Cardiac septum (tissue), 1 donor: ENCODE measurements around the gene ZNF560. TPM values are rescaled to one million over a fixed set of nuclear protein-coding genes. Genes with fewer than 3 reads are reported as not detected.
A peak's percentile ranks its signal among the peaks of the same experiment; 100 is the strongest.
"Not testable (repeated sequence)": the region's sequence is repeated elsewhere in the genome, so short reads cannot be mapped to it uniquely, and the experiment has no call there.

Experiments used
- DNase-seq: peaks from one replicate; pipeline ENCODE4 v3.0.0-alpha.2; 2020; ENCODE audit warnings: low spot score
- intact Hi-C: fragments of 100-400 bp; cut with DNase I; formaldehyde crosslinking; loops from one replicate; pipeline ENCODE4 v1.14.0; 2022
- long read RNA-seq: library from polyadenylated mRNA; unstranded; transcript quantifications from one replicate; pipeline ENCODE4 v2.0.0, GENCODE V29; 2021
- total RNA-seq: library from RNA; stranded (reverse); fragmentation: NEBNext Ultra II Directional; extraction: Animal tissue kit (Norgen Biotek cat#: 25700); gene quantifications from one replicate; pipeline ENCODE4 v1.2.1, GENCODE V29; 2021
- donor health status: DM: no; HTN: no; CAD: no.

The ZNF560 gene
- total RNA-seq: 0.16 TPM
- long read RNA-seq: 0 reads

DNA sequence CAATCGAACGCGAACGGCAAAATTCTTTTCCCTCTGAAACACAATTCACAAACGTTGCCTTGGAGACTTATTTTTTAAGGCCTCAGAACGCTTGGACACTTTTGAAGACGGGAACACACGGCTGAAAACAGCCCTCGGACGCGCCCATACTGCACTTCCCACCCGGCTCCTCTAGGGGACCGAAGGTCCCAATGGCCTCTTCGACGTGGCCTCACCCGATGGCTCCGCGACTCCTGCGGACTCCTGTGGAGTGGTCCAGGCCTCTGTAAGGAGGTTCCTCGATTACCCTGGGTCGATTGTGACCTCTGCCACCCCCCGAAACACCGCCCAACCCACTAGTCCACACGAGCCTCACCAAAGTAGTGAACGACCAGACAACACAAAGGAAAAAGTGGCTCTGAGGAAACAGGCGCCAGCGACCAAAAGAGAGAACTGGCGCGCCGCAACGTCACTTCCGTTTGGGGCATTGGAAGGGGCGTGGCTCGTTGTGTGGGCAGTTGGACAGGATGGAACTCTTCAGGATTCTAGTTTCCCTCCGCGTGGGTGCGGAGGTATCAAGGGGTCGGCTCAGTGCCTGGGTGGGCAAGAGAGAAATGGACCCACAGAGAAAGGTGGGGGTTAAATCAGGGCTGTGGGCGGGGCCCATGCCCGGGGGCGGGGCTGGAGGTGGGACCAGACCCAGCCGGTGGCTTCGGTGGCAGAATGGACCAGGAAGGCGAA lies at the start of gene ZNF560:
ZNF560 (minus strand) TSS at position 434 of the 720 bp plus-strand sequence. CDS start 23,303 bp downstream, outside the sequence.
- no peak for DNase-seq
- intact Hi-C loops: no loop called here

DNA sequence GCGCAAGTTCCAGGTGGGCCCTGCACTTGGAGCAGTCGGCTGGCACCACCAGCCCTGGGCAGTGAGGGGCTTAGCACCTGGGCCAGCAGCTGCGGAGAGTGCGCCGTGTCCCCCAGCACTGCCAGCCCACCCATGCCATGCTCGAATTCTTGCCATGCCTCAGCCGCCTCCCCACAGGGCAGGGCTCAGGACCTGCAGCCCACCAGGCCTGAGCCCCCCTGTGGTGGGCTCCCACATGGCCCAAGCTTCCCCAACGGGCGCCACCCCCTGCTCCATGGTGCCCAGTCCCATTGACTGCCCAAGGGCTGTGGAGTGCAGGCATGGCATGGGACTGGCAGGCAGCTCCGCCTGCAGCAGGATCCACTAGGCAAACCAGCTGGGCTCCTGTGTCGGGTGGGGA lies 49.5 kb upstream of the ZNF560 start:
- intact Hi-C loops: no loop called here
- DNase-seq: no peak

DNA sequence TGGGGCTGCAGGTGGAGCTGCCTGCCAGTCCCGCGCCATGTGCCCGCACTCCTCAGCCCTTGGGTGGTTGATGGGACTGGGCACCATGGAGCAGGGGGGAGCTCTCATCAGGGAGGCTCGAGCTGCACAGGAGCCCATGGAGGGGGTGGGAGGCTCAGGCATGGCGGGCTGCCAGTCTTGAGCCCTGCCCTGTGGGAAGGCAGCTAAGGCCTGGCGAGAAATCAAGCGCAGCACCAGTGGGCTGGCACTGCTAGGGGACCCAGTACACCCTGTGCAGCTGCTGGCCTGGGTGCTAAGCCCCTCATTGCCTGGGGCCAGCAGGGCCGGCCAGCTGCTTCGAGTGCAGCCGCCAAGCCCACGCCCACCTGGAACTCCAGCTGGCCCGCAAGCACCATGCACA lies 42.9 kb upstream of the ZNF560 start:
- intact Hi-C loops, DNase-seq: not testable (repeated sequence)

- not testable (repeated sequence) for DNase-seq
- intact Hi-C loops: loop anchor here (5.0 kb wide), 2 partner anchors 42 to 228 kb away; partner anchors contain the start of gene ZNF121
Measured at GRCh38 chr19:9539921-9540320, 41.5 kb upstream of the ZNF560 start.

DNA sequence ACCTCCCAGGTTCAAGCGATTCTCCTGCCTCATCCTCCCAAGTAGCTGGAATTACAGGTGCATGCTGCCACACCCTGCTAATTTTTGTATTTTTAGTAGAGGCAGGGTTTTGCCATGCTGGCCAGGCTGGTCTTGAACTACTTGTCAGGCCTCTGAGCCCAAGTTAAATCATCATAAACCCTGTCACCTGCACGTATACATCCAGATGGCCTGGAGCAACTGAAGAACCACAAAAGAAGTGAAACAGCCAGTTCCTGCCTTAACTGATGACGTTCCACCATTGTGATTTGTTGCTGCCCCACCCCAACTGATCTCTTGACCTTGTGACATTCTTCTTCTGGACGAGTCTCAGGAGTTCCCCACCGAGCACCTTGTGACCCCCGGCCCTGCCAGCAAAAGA lies 40.8 kb upstream of the ZNF560 start:
- not testable (repeated sequence) for DNase-seq
- intact Hi-C loops: loop anchor here (5.0 kb wide), 2 partner anchors 43 to 227 kb away; partner anchors contain the start of gene ZNF121

- intact Hi-C loops: loop anchor here (5.0 kb wide), 2 partner anchors 44 to 226 kb away; partner anchors contain the start of gene ZNF121
- DNase-seq: peak; percentile 95
Measured at GRCh38 chr19:9538183-9539058, 40.0 kb upstream of the ZNF560 start, which contains the start of gene ZNF426. Gene ZNF426, minus strand, starts transcription at chr19:9538645. Its CDS starts 2,413 bp downstream, at chr19:9536232.

- intact Hi-C loops: loop anchor here (5.0 kb wide), 2 partner anchors 46 to 224 kb away; partner anchors contain the start of gene ZNF121
- no peak for DNase-seq
Measured at GRCh38 chr19:9535934-9536333, 37.5 kb upstream of the ZNF560 start.

- intact Hi-C loops: no loop called here
- DNase-seq: no peak
Measured at GRCh38 chr19:9531933-9532332, 33.5 kb upstream of the ZNF560 start.

DNA sequence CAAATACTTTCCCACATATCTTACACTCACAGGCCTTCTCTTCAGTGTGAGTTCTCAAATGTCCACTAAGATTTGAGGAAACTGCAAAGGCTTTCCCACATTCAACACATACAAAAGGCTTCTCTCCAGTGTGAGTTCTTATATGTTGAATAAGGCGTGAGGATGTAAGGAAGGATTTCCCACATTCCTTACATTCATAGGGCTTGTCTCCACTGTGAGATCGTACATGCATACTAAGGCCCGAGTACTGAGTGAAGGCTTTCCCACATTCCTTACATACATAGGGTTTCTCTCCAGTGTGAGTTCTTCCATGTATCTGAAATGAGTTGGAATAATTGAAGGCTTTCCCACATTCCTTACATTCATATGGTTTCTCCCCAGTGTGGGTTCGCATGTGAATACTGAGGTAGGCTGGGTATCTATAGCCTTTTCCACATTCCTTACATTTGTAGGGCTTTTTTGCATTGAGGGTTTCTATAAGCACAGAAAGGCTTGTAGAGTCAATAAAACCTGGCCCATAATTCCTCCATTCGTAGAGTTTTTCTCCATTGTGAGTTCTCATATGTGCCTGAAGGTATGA lies 30.4 kb upstream of the ZNF560 start:
- intact Hi-C loops: no loop called here
- DNase-seq: no peak

DNA sequence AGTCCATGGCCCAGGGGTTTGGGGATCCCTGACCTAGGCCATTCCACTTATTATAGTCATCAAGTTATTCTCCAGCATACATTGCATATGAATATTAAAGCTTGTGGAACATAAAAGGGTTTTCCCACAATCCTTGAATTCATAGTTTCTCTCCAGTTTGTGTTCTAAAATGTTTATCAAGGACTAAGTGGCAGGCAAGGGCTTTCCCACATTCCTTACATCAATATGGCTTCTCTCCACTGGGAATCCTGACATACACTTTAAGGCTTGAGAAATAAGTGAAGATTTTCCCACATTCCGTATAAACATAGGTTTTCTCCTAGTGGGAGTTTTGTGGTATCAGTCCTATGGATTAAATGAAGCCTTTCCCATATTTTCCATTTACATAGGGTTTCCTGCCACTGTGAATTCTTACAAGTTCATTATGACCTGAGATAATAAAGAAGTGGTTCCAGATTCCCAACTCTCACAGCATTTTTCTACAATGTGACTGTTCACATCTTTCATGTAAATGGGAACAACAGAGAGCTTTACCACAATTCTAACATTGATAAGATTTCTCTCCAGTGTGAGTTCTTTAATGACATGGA lies 25.6 kb upstream of the ZNF560 start:
- intact Hi-C loops: no loop called here
- DNase-seq: no peak

GRCh38 chr19:9507285-9507684 lies 8.9 kb upstream of the ZNF560 start:
- intact Hi-C loops: no loop called here

GRCh38 chr19:9500796-9501195 lies 2.4 kb upstream of the ZNF560 start:
- DNase-seq: no peak
- intact Hi-C loops: no loop called here

More at GRCh38 chr19:9507285-9507684, 8.9 kb upstream of the ZNF560 start:
- DNase-seq: no peak

GRCh38 chr19:9494096-9494495 lies 4.3 kb downstream of the ZNF560 start:
- intact Hi-C loops: no loop called here
- no peak for DNase-seq

DNA sequence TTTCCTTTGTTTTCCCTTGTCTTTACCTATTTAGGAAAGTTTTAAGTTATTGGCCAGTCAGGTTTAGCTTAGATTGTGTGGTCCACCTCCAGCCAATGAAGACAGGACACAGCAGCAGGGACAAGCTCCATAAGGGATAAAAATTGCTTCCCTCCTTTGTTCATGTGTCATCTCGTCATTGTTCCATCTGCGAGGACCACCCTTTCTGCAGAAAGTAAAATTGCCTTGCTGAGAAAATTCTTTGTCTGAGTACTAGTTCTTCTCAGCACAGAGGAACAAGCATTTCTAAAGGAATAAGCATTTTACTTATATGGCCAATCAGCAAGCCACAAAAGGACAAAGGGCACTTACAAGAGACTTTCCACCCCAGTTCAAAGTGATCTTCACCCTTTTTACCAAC lies 11.4 kb downstream of the ZNF560 start:
- intact Hi-C loops: no loop called here
- DNase-seq: no peak

GRCh38 chr19:9485140-9485539 lies 13.3 kb downstream of the ZNF560 start:
- no peak for DNase-seq
- intact Hi-C loops: no loop called here

DNA sequence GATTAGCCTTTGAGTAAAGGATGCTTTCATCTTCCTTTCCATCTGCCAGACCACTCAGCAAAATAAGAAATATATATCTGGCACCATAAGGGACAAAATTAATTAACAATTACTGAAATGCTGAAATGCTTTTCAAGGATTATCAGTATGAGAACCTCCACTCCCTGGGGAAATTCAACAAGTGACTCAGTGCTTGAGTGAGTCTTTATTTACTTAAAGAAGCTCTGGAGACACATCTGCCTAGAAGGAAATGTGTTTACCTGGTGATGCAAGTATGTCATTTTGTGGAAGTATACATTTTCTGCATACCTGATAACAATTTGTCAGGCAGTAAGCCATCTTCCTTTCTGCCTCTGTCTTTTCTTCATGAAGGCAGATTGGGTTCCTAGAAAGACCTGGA lies 23.4 kb downstream of the ZNF560 start:
- no peak for DNase-seq
- intact Hi-C loops: no loop called here

DNA sequence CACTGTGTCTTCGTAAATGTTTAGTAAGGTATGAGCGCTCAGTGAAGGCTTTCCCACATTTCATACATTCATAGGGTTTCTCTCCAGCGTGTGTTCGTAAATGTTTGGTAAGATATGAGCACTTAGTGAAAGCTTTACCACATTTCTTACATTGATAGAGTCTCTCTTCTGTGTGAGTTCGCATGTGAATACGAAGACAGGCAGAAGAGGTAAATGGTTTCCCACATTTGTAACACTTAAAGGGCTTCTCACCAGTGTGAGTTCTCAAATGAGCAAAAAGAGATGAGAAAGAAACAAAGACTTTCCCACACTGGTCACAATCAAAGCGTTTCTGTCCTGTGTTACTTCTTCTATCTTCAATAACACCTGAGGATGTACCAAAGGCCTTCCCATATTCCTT lies 31.3 kb downstream of the ZNF560 start:
- DNase-seq: no peak
- intact Hi-C loops: no loop called here

DNA sequence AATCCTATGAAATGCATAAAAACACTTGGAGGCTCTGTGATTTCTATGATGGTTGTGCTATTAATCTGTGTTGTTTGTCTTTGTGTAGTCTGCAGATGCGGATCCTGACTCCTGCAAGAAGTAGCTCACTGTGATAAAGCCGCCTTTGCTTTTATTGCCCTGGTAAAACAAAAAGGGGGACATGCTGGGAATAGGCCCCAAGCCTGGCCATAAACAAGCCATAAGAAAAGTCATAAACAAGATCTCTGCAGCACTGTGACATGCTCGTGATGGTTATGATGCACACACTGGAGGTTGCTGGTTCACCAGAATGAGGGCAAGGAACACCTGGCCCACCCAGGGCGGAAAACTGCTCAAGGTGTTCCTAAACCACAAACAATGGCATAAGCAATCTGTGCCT lies 36.5 kb downstream of the ZNF560 start:
- intact Hi-C loops: no loop called here
- DNase-seq: no peak

DNA sequence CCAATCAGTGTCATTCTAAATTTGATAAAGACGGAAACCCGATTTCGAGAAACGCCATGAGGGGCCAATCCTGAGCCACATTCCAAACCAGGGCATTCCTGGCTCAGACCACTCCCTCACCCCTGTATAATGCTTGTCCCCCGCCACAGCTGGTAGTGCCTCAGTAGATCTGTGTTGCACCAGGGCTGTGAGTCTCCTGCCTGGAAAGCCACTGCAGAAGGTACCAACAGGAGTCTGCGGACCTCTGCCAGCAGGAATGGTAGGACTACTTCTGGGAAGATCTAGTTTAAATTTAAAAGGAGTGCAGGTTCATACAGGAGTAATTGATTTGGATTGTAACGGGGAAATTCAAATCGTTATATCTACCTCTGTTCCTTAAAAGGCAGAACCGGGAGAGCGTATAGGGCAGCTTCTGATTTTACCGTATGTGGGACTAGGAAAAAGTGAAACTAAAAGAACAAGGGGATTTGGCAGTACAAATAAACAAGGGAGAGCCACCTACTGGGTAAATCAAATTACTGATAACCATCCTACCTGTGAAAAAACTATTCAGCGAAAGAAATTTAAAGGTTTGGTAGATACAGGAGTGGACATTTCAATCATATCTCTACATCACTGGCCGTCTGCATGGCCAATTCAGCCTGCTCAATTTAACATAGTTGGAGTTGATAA lies 42.3 kb downstream of the ZNF560 start:
- DNase-seq: no peak
- intact Hi-C loops: no loop called here
